ENCODE data around the gene LCP1. TPM values are rescaled to one million over a fixed set of nuclear protein-coding genes. Genes with fewer than 3 reads are reported as not detected.

The LCP1 gene
- total and polyA plus RNA-seq, 5 experiments from 2014 or later: 391 to 1,034 (median 834) TPM

DNA sequence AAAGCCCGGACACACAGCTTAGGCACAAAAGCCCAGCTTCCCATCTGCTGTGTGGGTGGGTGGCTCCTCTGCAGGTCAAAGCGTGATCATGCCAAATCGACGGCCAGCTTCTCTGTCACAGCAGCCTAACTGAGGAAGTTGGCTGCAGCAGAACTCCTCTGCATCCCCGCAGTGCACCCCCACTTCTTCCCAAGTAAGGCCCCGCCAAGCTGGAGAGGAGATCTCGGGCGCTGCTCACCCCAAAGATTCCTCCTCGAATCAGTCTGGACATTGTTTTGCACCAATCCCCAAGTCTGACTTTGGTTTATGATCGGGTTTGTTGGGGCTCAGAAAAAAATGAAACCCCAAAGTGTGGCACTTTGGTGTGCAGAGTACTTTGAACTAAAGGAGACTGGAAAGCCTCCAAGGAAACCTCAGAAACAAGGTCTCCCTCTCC is 57.4 kb downstream of the LCP1 start:
- Mint-ChIP-seq H3K4me3 (peak overlapping the region; percentile 5 to 66 (median 52)), H3K9me3 (no peaks in the 10 kb centered on the region), H3K27me3 (no peaks in the 10 kb centered on the region), H3K4me1 (peaks cover 28 to 63% (median 52%) of the 10 kb centered on the region in 4 donors), H3K36me3 (peaks cover 0 to 38% (median 10%) of the 10 kb centered on the region in 3 donors), H3K27ac (peak overlapping the region; percentile 54 to 95 (median 84))
- POLR2A ChIA-PET: interaction anchor here (0.6 to 1.4 kb wide), 3 partner anchors 72 to 188 kb away, joined by 3 to 5 read pairs (median 4); partner anchors contain the start of gene ZC3H13
- peak in 1 of 2 donors; percentile 15 for ATAC-seq
- DNase-seq: peak in 2 of 10 donors; percentile 6 to 8

DNA sequence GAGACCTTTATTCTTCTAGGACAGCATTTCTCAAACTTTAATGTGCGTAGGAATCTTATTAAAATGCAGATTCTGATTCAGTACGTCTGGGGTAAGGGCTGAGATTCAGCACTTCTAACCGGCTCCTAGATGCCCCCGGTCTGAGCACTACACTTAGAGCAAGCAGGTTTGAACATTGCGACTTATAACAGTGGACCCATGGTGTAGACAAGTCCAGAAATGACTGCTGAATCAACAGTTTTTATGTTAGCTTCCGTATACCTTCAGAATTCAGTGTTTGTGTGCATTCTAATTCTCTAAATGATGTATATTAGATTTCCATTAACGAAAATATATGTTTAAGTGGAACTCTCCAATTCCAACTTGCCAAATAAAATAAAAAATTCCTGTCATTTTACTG is 59.7 kb downstream of the LCP1 start:
- peak overlapping the region in 3 of 10 donors; percentile 12 to 82 (median 72) for H3K27ac Mint-ChIP-seq
- ATAC-seq (no peak), DNase-seq (no peak)
- peaks cover 28 to 66% (median 51%) of the 10 kb centered on the region in 4 donors for H3K4me1 Mint-ChIP-seq
- peaks cover 0 to 16% (median 4%) of the 10 kb centered on the region in 3 donors for H3K36me3 Mint-ChIP-seq
- H3K4me3 Mint-ChIP-seq: no peak overlapping the region
- H3K27me3 Mint-ChIP-seq: no peaks in the 10 kb centered on the region
- POLR2A ChIA-PET: no interaction called here
- no peaks in the 10 kb centered on the region for H3K9me3 Mint-ChIP-seq

GRCh38 chr13:46121597-46122163 is 60.3 kb downstream of the LCP1 start:
- DNase-seq: no peak
- no peaks in the 10 kb centered on the region for H3K27me3 Mint-ChIP-seq
- peaks cover 26 to 63% (median 50%) of the 10 kb centered on the region in 4 donors for H3K4me1 Mint-ChIP-seq
- POLR2A ChIA-PET: no interaction called here
- H3K36me3 Mint-ChIP-seq: peaks cover 0 to 10% (median under 1%) of the 10 kb centered on the region in 3 donors
- peak overlapping the region in 1 of 10 donors; percentile 34 for H3K4me3 Mint-ChIP-seq
- peak overlapping the region in 9 of 10 donors; percentile 12 to 92 (median 42) for H3K27ac Mint-ChIP-seq
- no peak for ATAC-seq
- H3K9me3 Mint-ChIP-seq: no peaks in the 10 kb centered on the region

GRCh38 chr13:46121033-46121432 is 60.9 kb downstream of the LCP1 start:
- DNase-seq: no peak
- Mint-ChIP-seq H3K4me3 (peak overlapping the region in 1 of 10 donors; percentile 3), H3K4me1 (peaks cover 22 to 56% (median 44%) of the 10 kb centered on the region in 4 donors), H3K27me3 (no peaks in the 10 kb centered on the region), H3K27ac (peak overlapping the region in 2 of 10 donors; percentile 11 to 42), H3K9me3 (no peaks in the 10 kb centered on the region), H3K36me3 (peaks cover 0 to 5% (median 0%) of the 10 kb centered on the region in 3 donors)
- POLR2A ChIA-PET: no interaction called here
- no peak for ATAC-seq

DNA sequence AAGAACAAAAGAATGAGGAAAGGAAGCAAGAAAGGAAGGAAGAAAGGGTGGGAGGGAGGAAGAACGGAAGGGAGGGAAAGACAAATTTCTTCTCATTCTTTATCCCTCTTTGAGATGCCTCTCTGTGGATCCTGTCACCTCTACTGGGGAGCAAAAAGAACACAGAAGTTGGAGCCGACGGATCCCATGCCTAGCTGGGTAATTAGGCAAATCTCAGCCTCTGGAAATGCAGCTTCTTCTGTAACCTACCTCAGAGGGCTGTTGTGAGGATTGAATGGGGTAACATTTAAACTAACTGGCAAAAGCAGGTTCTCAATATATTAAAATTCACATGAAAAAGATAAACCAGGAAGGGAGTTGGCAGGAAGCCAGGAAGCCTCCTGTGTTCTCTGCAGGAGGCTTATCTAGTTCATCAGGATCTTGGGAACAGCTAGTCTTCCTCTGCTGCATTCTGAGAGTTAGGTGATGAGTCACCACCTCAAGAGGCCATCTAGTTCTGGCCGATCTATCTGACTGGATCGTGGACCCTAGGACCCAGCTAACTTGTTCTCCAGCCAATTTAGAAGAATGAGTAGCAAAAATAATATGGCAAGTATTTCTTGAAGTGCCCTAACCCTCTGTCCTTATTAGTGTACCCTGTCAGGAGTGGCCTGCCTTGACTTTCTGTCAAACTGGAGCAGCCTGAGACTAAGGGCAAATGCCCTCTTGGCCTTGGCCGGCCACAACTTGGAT is 61.9 kb downstream of the LCP1 start:
- no peak for DNase-seq
- H3K4me1 Mint-ChIP-seq: peaks cover 16 to 46% (median 35%) of the 10 kb centered on the region in 4 donors
- H3K27me3 Mint-ChIP-seq: no peaks in the 10 kb centered on the region
- POLR2A ChIA-PET: no interaction called here
- H3K4me3 Mint-ChIP-seq: no peak overlapping the region
- no peaks in the 10 kb centered on the region for H3K36me3 Mint-ChIP-seq
- ATAC-seq: no peak
- H3K9me3 Mint-ChIP-seq: no peaks in the 10 kb centered on the region
- H3K27ac Mint-ChIP-seq: peak overlapping the region in 1 of 10 donors; percentile 68

DNA sequence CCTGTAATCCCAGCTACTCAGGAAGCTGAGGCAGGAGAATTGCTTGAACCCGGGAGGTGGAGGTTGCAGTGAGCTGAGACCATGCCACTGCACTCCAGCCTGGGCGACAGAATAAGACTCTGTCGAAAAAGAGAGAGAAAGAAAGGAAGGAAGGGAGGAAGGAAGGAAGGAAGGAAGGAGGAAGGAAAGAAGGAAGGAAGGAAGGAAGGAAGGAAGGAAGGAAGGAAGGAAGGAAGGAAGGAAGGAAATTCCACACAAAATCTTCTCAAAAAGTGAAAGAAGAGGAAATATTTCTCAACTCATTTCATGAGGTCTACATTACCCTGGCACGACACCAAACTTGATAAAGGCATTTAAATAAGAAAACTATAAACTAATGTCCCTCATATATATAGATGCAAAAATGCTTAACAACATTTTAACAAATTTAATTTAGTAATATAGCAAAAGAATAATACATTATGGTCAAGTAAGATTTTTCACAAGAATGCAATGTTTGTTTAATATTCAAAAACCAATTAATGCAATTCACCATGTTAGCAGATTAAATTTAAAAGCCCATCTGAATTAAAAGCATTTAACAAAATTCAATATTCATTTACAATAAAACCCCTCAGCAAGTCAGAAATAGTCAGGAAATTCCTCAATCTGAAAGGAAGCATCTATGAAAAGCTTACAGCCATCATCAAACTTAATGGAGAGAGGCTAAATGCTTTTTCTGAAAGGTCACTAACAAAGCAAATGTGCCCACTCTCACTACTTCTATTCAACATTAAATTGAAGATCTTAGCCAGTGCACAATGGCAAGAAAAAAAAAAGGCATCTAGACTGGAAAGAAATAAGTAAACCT is 65.1 kb downstream of the LCP1 start:
- H3K27ac Mint-ChIP-seq: peak overlapping the region in 1 of 10 donors; percentile 44
- H3K4me3 Mint-ChIP-seq: no peak overlapping the region
- peaks cover 7 to 17% (median 10%) of the 10 kb centered on the region in 4 donors for H3K4me1 Mint-ChIP-seq
- DNase-seq: no peak
- no peaks in the 10 kb centered on the region for H3K36me3 Mint-ChIP-seq
- H3K27me3 Mint-ChIP-seq: peaks cover 2 to 16% (median 4%) of the 10 kb centered on the region in 5 donors
- no peak for ATAC-seq
- POLR2A ChIA-PET: no interaction called here
- H3K9me3 Mint-ChIP-seq: no peaks in the 10 kb centered on the region

- H3K27me3 Mint-ChIP-seq: peaks cover 8 to 36% (median 10%) of the 10 kb centered on the region in 5 donors
- H3K4me3 Mint-ChIP-seq: no peak overlapping the region
- POLR2A ChIA-PET: no interaction called here
- peaks cover 0 to 5% (median 3%) of the 10 kb centered on the region in 4 donors for H3K4me1 Mint-ChIP-seq
- H3K36me3 Mint-ChIP-seq: no peaks in the 10 kb centered on the region
- peak overlapping the region in 1 of 10 donors; percentile 7 for H3K27ac Mint-ChIP-seq
- ATAC-seq: no peak
- H3K9me3 Mint-ChIP-seq: no peaks in the 10 kb centered on the region
- no peak for DNase-seq
Measured at GRCh38 chr13:46114613-46115012, 67.4 kb downstream of the LCP1 start.

GRCh38 chr13:46113596-46113995 is 68.4 kb downstream of the LCP1 start:
- ATAC-seq (no peak), DNase-seq (no peak)
- no peaks in the 10 kb centered on the region for H3K36me3 Mint-ChIP-seq
- no peak overlapping the region for H3K4me3 Mint-ChIP-seq
- no peaks in the 10 kb centered on the region for H3K9me3 Mint-ChIP-seq
- H3K27ac Mint-ChIP-seq: no peak overlapping the region
- POLR2A ChIA-PET: no interaction called here
- peaks cover 3 to 7% (median 5%) of the 10 kb centered on the region in 4 donors for H3K4me1 Mint-ChIP-seq
- H3K27me3 Mint-ChIP-seq: peaks cover 9 to 43% (median 10%) of the 10 kb centered on the region in 5 donors

DNA sequence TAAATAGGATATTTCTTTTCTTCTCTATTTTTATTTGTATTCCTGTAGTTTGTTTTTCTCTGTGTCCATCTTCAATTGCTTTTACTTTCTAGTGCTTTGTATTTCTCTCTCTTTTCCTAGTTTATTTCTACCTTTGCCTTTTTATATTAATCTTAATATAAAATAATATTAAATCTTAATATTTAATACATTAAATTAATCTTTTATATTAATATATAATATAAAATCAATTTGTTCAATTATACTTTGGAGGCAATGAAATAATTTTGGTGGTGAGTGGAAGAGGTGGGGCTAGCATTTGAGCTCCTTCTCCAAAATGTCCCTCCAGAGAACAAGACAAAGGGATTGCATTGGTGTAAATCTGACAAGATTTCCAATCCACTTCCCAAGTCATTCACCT is 70.8 kb downstream of the LCP1 start:
- POLR2A ChIA-PET: no interaction called here
- H3K9me3 Mint-ChIP-seq: no peaks in the 10 kb centered on the region
- DNase-seq (no peak), ATAC-seq (no peak)
- H3K27ac Mint-ChIP-seq: no peak overlapping the region
- H3K27me3 Mint-ChIP-seq: peaks cover 10 to 52% (median 11%) of the 10 kb centered on the region in 5 donors
- H3K4me1 Mint-ChIP-seq: peaks cover 7 to 19% (median 11%) of the 10 kb centered on the region in 4 donors
- H3K36me3 Mint-ChIP-seq: no peaks in the 10 kb centered on the region
- H3K4me3 Mint-ChIP-seq: no peak overlapping the region

DNA sequence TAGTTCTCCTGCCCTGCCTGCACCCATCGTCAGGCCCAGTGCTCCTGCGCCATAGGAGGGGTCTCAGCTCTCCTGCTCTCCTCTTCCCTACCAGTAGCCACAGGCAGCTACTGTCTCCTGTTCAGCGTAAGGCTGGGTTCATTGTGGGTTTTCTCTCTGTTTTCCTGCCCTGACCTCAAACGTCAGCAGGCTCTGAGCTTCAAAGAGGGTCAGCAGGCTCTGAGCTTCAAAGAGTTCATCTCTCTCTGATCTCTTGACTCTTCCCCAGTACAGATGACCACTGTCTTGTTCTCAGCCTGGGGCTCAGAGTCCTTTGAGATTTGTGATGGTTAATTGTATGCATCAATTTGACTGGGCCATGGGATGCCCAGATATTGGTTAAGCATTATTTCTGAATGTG is 72.5 kb downstream of the LCP1 start:
- POLR2A ChIA-PET: no interaction called here
- Mint-ChIP-seq H3K36me3 (no peaks in the 10 kb centered on the region), H3K9me3 (no peaks in the 10 kb centered on the region), H3K4me1 (peaks cover 7 to 19% (median 12%) of the 10 kb centered on the region in 4 donors), H3K27ac (peak overlapping the region in 3 of 10 donors; percentile 38 to 67 (median 63)), H3K27me3 (peaks cover 10 to 52% (median 11%) of the 10 kb centered on the region in 5 donors), H3K4me3 (no peak overlapping the region)
- DNase-seq (no peak), ATAC-seq (peak in 1 of 2 donors; percentile 40)

GRCh38 chr13:46106839-46107371 is 75.1 kb downstream of the LCP1 start:
- no peaks in the 10 kb centered on the region for H3K9me3 Mint-ChIP-seq
- H3K27ac Mint-ChIP-seq: no peak overlapping the region
- POLR2A ChIA-PET: no interaction called here
- DNase-seq (peak in 2 of 10 donors; percentile 14 to 15), ATAC-seq (peak in 1 of 2 donors; percentile 64)
- H3K36me3 Mint-ChIP-seq: no peaks in the 10 kb centered on the region
- peaks cover 7 to 36% (median 8%) of the 10 kb centered on the region in 5 donors for H3K27me3 Mint-ChIP-seq
- peaks cover 5 to 19% (median 12%) of the 10 kb centered on the region in 4 donors for H3K4me1 Mint-ChIP-seq
- peak overlapping the region in 3 of 10 donors; percentile 8 to 42 (median 41) for H3K4me3 Mint-ChIP-seq

DNA sequence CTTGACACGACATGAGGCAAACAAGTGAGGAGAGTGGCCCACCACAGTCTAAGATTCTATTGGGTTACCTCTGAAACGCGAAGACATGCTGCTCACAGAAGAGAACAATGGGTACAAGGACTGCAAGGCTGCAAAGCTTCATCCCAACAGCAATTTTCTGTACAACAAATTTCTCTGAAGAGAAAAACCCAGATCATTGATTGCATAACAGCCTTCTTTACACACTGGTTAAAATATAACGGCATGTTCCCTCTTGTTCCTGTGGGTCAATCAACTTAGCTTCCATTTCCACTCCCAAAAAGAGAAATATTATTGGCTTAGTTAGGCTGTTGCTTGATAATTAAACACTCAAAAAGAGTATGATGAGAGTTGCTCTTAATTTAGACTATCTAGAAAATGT is 77.1 kb downstream of the LCP1 start, which contains the start of gene CPB2:
TSS of gene CPB2 (minus strand) at position 166 of the 400 bp plus-strand sequence. CDS start at position 142, 24 bp downstream.
- Mint-ChIP-seq H3K27me3 (peaks cover 0 to 18% (median 3%) of the 10 kb centered on the region in 5 donors), H3K27ac (peak within 1 kb of the TSS in 1 of 10 donors; percentile 29), H3K4me3 (no peak within 1 kb of the TSS), H3K9me3 (no peaks in the 10 kb centered on the region), H3K4me1 (peaks cover 3 to 21% (median 14%) of the 10 kb centered on the region in 4 donors), H3K36me3 (no peaks in the 10 kb centered on the region)
- POLR2A ChIA-PET: no interaction called here
- DNase-seq (no peak), ATAC-seq (no peak)

Measured in naive thymus-derived CD8-positive, alpha-beta T cell (primary cell).